CD4-positive, alpha-beta T cell treated with Interleukin-15 for 4 hours (primary cell): ENCODE data around the gene FLCN.

Experiments used
- DNase-seq: peaks from one replicate; pipeline ENCODE4 v3.0.0-alpha.2; 2020; ENCODE audit warnings: low spot score

Gene FLCN

DNA sequence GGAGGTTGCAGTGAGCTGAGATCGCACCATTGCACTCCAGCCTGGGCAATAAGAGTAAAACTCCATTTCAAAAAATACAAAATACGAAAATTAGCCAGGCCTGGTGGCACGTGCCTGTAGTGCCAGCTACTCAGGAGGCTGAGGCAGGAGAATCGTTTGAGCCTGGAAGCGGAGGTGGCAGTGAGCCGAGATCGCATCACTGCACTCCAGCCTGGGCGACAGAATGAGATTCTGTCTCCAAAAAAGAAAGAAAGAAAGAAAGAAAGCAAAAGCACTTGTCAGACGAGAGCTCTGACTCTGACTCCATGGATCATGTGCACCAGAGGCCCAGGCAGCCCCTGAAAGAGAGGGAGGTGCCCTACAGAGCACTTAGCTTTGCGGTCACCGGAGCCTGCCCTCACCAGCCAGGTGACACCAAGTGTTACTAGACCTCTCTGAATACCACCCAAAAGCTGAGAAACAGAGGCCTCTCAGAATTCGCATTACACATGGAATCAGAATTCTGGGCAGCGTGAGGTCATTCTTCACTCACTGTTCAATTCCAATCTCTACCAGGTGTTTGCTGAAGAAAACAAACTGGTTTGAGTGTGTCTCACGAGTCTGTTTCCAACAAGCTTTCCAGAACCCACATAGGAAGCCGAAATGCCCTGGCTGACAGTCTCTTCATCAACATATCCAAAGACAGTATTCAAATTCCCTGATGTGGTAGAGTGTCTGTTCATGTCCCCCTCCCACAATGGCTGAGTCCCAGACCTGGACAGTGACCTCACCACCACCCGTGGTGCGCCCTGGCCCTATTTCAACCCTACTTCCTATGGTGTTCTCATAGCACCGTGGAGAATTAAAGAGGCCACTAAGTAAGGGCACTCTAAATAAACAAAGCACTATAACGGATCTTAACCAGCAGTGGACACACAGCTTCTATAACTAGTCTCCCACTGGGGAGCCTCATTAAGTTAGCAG is 1.5 kb downstream of the FLCN start:
- no peak for DNase-seq

DNA sequence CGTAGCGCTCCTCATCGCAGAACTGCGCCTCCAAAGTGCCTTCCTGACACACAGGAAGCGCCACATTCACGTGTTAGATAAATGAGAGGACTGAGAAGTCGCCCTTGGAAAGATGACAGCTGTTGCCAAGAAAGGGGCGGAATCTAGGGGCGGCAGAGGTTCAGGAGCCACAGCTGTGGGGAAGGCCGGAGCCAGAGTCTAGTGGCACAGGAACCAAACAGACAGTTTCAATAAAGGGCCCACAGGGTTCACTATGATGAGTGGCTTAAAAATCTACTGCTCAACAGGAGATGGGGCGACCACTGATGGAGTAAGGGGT is 4.7 kb downstream of the FLCN start:
- no peak for DNase-seq

DNA sequence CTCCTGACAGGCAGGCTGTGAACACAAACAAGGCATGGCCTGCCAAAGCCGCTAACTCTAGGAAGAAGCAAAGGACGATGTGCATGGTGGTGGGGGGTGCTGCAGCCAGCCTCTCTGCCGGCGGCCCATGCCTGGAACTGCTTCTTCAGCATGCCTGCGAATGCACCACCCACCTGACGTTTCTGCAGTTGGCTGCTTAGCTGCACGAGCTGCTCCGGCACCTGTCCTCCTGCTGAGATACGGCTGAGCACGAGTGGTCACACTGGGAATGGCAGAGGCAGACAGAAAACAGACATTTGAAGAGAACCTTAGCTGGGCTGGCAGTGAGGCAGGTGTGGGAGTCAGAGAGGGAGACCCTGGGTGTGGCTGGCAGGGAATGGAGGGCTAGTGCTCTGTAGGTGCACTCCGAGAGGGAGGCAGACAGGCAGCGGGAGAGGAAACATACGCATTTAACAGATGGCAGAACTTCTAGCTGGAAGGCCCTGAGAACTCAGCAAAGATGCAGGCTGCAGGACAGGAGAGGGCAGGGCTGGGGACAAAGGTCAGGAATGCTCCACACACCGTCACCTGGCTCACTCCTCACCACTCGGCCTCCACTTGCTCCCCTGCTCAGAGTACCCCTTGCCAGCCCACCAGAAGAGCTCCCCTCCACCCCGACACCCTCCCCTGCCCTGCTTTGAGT is 5.2 kb downstream of the FLCN start:
- DNase-seq, result no peak

DNA sequence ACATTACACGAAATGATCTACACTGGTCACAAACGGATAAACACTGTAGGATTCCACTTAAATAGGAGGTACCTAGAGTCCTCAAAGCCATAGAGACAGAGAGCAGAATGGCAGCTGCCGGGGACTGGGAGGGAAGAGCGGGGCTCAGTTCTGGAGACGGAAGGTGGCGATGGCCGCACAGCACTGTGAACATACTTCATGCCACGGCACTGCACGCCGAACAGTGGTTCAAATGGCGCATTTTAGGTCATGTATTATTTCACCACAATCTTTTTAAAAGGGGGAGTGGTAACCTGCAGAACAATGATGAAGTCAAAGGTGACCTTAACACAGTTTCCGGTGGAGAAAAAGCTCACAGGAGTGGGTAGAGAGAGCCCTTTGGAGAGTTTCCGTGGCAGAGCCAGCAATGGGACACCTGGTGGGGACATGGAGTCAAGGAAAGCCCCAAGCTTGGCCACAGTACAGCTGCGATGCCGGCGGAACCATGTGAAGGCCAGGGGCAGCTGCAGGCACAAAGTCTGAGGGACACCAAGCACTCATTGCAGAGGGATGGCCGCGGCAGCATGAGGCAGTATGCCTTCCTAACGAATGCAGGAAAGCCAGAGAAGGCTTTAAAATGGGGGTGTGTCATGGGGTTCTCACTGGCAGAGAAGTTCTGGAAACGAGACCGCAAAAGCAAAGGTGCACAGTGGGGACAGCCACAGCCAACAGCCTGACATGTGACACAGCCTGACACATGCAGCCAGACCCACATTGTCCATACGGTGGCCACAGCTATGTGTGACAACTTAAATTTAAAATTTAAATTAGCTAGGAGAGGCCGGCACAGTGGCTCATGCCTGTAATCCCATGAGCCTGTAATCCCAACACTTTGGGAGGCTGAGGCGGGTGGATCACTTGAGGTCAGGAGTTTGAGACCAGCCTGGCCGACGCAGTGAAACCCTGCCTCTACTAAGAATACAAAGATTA is 7.3 kb downstream of the FLCN start:
- DNase-seq, result no peak

DNA sequence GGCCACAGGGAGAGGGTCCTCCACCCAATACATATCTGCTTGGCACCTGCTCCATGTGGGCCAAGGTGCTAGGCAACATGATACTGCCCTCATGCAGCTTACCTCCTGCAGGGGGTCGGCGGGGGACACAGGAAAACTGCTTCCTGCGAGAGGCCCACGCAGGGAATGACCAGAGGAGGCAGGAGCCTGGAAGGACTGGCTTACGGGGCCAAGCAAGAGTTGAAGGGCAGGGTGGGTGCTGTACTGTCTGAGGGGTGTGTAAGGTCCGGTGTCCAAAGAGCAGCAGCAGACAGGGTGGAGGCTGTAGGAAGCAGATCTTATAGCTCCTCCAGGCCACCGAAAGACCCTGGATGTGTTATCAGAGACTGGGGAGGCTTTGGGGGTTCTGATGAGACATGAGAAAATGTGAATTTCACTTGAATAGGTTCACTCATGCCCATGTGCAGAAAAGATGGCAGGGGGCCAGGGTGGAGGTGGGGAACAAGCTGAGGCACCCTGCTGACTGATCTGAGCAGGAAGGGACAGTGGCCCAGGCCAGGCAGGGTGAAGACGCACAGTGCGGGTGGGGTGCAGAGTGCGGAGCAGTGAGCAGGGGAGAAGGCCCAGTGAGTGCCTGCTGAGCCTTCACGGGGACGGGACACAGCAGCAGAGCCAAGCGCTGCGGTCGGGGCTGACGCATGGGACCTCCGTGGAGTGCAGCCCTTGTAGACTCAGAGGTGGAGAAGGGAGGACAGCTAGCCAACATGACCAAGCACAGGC is 8.3 kb downstream of the FLCN start:
- DNase-seq, result no peak

DNA sequence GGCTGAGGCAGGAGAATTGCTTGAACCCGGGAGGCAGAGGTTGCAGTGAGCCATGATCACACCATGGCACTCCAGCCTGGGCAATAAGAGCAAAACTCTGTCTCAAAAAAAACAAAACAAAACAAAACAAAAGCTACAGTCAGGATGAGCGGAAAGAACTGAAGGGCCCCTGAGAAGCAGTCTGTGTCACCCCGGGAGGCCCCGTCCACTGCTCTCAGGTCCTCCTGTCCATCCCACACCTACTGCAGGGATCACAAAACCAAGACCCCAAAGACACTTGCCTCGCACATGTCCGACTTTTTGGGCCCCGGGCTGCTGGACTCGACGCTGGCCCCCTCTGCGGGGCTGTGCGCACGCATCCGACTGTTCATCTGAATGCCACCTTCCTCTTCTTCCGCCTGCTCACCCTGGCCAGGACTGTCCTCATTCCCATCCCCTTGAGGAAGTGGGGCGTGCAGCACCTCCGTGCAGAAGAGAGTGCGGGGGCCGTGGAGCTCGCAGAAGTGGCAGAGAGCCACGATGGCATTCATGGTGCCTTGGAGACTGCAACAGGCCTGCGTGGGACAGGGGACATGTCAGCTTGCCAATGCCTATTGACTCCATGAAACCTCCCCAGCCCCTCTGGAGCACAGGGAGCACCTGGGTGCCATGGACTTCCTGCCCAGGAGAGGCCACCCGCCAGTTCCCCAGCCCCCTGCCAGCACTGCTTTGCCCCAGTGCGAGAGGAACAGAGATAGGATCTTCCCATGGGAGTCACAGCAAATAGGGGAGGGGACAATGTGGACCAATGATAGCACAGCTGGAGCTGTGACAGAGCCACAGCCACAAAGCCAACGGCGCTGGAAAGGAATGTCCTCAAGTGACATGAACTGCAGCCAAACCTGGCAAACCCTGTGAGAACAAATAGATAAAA is 9.1 kb downstream of the FLCN start:
- DNase-seq, result no peak

DNA sequence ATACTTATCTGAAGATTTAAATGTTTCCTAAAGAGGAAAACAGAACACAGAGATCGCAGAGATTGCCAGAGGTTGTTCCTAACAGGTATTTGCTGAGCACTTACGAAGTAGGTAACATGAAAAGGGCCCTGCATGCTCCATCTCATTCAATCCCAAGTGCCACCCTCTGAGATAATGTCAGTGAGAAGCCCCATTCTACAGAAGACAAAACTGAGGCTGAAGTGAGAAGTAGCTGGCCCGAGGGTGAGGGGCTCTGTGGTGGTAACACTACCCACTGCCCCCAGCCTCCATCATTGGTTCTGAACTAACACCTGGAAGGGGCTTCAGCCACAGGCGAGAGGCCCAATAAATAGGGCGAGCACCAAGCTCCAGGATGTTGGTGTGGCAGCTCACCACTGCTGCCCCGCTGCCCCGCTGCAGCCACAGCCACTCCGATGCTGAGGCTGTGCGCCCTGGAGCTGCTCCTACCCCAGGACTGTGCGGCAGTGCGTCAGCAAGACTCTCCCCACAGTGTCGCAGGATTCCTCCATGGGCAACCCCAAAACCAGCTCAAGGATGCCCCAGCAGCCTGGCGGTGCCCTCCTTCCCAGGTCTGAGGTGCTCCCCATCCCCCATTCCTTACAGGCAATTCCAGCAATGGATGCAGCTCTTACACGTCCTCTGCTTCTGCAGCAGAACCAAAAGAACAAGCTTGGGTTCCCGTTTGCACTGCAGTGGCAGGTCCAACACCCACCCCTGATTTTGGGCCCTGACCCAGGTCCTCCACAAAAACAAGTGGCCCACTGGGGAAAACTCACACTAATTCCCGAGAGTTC is 10.3 kb downstream of the FLCN start:
- DNase-seq, result no peak

DNA sequence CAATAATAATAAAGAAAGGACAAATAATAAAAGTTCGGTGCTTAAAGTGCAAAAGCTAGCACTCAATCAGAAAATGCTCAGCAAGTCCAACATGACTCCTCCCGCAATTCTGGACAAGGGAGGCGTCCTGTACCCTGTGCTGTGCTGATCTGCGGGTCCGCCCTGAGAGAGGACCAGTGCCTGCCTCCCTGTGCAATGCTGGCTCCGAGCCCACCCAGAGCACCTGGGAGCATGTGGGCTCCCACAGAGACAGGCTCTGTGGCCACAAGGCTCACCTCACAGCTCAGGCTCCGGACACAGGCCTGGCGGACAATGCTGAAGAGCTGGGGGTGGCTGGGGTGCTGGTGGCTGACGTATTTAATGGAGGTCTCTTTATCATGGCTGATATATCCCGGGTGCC is 11.1 kb downstream of the FLCN start:
- no peak for DNase-seq

DNA sequence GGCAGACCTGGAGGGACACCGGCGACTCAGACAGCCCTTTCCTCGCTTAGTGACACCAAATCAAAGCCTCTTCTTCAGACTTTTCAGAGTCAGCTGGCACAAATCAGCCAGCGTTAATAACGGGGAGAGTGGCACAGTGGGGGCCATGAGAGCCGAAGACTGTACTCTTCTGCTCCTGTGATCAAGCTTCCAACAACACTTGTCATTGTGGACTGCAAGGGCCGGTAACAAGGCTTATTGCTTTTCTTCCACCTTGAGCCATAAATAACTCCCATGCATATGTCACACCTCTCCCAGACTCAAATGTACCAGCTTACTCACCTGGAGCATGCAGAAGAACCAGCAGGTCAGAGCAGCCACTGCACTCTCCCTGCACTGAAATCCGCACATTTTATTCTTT is 12.8 kb downstream of the FLCN start:
- DNase-seq, result no peak

DNA sequence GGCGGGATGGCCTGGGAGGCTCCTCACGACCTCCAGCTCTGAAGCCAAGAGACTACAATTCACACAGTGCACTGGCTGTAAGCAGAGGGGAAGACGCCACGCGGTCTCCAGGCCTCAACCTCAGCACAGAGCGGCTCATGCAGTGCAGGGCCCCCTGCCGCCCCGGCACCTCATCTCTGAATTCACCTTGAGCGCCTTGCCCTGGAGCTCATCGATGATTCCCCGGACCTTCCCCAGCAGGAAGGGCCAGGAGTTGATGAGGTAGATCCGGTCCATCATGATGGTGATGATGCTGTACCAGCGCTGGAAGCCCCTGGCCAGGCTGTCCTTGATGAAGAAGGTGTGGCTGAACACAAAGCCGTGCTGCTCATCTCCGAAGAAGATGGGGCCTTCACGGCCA is 13.2 kb downstream of the FLCN start:
- no peak for DNase-seq

DNA sequence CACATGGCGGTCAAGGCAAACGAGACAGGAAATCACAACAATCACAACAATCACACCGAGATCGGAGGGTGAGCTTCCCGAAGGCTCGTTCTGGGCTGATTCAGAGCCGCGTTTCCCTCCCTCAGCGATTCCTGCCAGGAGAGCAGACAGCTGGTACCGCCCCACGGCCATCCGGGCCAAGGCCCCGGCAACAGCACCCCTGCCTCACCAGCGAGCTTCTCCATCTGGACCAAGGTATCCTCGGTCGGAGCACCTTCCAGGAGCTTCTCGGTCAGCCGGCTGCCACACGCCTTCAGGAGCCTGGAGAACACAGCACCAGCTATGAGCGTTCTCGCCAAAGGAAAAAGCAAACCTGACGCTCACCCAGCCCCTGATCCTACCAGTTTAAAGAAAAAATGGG is 15.6 kb downstream of the FLCN start:
- DNase-seq, result no peak

DNA sequence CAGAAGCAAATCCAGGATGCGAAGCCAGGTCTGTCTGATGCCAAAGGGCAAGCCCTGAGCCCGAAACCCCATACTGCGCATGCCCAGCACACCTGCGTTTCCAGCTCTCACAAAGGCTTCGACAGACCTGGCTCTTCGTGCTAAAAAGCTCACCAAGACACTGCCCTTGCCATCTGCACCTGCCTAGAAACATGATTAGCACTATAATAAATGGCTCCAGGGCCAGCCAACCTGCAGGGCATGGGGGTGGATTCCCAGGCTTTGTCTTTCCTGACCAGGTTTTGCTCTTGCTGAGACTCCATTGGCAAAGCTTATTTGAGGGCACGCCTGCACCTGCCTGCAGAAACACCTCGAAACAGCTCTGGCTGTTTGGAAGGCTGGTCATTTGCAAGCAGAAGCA is 16.4 kb downstream of the FLCN start:
- DNase-seq, result no peak

DNA sequence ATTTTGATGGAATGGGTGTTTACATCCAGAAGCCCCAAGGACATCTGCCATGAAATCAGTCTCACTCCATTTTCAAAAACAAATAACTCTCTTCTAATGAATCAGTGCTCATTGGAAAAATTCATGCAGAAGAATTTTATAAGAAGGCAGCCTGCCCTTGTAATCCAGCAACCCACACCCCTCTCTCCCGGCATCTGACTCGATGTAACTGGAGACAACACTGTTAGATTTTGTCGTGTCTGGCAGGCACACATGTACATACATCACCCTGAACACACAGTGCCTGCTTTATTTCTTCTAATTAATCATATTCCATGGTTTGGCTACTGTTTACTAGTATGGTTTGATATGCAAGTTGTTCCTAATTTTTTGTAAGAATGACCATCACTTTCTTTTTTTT is 19.0 kb downstream of the FLCN start:
- no peak for DNase-seq

DNA sequence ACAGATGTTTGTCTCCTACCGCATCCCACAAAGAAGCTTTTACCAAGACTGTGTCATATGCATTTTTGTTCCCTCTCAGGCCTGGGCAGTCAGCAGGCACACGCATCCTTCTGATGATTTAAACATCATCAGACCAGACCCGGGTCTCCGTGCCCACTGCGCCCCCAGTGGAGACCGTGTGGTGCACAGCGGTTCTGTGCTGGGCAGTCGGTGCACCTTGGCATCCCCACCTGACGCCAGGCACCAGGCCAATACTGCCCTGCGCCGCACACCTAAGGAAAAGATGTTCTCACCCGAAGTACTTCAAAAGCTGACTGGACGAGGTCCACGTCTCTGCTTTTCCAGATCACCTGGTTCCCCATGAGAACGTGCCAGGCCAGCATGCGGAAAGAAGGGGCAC is 20.2 kb downstream of the FLCN start:
- DNase-seq, result no peak

DNA sequence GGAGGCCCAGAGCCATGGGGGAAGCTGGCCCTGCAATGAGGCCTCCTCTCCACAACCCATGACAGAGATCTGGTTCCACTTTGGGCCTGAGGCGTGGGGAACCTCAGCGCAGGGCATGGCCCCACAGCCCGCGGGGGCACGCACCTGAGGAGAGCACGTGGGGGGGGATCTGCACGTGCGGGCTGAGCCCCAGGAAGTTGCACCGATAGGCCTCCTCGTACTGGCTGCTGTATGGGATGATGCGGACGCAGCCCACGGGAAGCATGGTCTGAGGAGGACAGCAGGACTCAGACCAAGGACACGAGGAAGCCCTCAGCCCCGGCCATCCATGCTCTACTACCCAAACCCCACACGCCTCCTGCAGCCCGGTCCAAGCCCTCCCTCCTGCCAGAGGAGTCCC is 20.7 kb downstream of the FLCN start:
- DNase-seq, result no peak

DNA sequence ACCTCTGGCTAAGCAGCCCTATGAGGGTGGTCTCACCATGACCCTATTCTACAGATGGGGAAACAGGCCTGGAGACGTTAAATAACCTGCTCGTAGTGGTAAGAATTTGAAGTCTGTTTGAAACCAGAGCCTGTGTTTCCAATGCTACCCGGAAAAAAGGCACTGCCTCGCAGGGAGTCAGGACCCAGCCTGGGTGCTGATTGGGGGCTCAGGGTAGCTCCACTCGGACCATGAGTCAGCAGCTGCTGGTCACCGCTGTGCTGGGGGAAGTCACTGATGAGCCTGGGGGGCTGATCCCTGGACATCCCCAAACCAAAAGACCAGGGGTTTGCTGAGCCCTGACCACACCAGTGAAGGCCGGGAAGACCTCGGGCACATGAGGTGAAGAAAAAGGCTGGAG is 21.4 kb downstream of the FLCN start:
- no peak for DNase-seq

DNA sequence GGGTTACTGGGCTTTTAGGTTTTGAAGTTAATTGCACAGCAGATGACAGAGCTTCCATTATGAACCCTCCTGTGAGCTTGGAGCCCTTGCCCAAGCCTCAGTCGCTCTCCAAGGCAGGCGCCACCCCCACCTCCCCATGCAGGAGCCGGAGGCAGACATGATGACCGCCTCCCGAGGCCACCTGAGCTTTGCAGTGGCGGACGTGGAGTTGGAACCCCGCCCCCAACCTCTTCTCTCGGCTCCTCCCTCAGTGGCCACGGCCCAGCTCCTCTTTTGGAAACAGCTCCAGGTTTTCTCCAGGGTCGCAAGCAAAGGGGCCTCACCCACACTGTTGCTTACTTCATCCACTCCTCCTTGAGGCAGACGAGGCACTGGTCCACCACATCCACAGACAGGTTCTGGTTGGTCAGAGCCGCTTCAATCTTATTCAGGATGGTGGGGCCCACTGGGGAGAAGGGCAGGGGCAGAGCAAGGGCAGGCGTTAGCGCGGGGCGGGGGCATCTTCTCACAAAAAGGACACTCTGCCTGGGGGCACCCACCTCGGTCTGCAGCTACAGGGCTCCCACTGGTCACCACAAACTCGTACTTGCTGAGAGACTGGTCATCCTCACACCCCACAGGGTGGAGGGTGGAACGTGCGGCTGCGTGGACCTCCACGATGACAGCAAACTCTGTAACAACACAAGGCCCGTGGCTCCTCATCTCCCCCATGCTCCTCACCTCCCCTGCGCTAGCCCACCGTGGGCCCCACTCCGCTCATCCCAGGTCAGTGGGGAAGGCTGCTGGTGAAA is 22.1 kb downstream of the FLCN start:
- no peak for DNase-seq

DNA sequence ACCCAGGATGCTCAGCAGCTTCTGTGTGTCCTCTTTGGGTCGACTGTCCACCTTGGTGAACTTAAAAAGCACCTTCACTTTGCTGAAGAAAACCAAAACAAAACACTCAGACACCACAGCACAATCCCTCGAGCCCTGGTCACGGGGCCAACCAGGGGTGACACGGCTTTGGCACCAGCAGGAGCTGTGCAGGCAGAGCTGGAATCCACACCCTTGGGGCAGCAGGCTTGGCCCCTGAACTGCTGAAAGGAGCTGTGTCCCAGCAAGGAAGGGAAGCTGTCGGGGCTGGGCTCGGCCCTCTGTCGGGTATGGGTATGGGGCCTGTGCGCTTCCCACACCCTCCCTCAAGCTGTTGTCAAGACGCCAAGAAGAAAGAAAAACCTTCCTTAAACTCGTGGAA is 23.2 kb downstream of the FLCN start:
- DNase-seq, result no peak

DNA sequence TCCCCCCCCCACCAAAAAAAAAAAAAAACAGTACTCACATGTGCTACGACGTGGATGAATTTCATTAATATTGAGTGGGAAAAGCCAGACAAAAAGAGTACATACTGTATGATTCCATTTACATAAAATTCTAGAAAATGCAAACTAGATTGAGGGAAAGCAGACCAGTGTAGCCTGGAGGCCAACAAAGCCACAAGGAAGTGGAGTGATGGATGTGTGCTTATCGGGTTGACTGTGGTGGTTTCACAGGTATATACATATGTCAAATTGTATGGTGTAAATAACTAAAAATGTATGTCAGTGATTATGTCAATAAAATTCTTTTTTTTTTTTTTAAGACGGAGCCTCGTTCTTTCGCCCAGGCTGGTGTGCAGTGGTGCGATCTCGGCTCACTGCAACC is 29.0 kb downstream of the FLCN start:
- DNase-seq, result no peak
